ENCODE data around the gene AHCYL2. TPM values are rescaled to one million over a fixed set of nuclear protein-coding genes. Genes with fewer than 3 reads are reported as not detected.
"Not testable (repeated sequence)": the region's sequence is repeated elsewhere in the genome, so short reads cannot be mapped to it uniquely, and the experiment has no call there.

Gene AHCYL2
- total RNA-seq, 1 donor from 2014 or later, result 11.0 TPM

DNA sequence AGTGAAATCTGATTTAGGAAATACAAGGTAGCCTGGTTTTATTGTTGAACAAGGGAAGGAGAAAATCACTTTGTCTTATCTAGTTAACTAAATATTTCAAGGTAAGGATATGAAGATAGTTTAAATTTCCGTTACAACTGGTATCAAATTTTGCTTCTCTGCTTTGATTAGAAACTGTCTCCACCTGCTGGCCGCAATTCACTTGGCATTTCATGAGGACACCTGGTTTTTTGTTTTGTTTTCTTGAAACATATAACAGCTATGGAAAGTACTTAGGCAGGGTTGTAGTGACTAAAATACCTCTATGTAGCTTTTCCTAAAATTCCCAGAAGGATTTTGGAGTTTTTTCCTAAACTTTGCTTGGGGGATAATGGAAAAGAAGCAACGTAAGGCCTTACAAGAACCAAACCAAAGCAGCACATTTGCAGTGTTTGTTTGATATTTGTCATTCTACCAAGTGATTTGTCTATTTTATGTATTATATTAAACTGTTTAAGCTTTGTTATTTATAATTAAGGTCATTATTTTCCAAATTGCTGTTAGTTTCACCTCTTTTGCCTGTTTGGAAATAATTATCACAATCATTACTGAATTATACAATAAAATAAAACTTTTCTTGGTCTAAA lies 73.6 kb downstream of the AHCYL2 start:
- DNase-seq (ENCODE audit: low spot score), result no peak
- H3K9me3 Mint-ChIP-seq (ENCODE audit: low read depth), result peaks cover 20% of the 10 kb centered on the region
- no peaks in the 10 kb centered on the region for H3K27me3 Mint-ChIP-seq (ENCODE audit: low read depth)

DNA sequence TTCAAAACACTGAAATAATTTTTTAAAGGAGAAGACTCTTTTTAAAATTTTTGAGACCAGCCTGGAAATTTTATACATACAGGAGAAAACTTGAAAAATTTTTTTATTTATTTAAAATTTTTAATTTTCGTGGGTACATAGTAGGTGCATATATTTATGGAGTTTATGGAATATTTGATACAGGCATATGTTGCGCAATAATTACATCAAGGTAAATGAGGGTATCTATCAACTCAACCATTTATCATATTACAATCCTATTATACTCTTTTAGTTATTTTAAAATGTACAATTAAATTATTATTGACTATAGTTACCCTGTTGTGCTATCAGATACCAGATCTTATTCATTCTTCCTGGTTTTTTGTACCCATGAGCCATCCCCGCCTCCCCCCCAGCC lies 75.1 kb downstream of the AHCYL2 start:
- Mint-ChIP-seq H3K4me3 (ENCODE audit: unreplicated experiment) (no peak overlapping the region), H3K4me1 (ENCODE audit: low read depth) (peaks cover 5% of the 10 kb centered on the region), H3K27ac (ENCODE audit: unreplicated experiment) (no peak overlapping the region), H3K36me3 (ENCODE audit: low read depth) (peaks cover 14% of the 10 kb centered on the region), H3K9me3 (ENCODE audit: low read depth) (peaks cover 32% of the 10 kb centered on the region), H3K27me3 (ENCODE audit: low read depth) (no peaks in the 10 kb centered on the region)
- DNase-seq (ENCODE audit: low spot score), result no peak
- TF ChIP-seq, protein P1, sequence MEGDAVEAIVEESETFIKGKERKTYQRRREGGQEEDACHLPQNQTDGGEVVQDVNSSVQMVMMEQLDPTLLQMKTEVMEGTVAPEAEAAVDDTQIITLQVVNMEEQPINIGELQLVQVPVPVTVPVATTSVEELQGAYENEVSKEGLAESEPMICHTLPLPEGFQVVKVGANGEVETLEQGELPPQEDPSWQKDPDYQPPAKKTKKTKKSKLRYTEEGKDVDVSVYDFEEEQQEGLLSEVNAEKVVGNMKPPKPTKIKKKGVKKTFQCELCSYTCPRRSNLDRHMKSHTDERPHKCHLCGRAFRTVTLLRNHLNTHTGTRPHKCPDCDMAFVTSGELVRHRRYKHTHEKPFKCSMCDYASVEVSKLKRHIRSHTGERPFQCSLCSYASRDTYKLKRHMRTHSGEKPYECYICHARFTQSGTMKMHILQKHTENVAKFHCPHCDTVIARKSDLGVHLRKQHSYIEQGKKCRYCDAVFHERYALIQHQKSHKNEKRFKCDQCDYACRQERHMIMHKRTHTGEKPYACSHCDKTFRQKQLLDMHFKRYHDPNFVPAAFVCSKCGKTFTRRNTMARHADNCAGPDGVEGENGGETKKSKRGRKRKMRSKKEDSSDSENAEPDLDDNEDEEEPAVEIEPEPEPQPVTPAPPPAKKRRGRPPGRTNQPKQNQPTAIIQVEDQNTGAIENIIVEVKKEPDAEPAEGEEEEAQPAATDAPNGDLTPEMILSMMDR (IDR thresholded peaks at IDR 0.05), result no peak

More for the DNA sequence above, 73.6 kb downstream of the AHCYL2 start:
- Mint-ChIP-seq H3K36me3 (ENCODE audit: low read depth) (peaks cover 7% of the 10 kb centered on the region), H3K4me1 (ENCODE audit: low read depth) (peaks cover 10% of the 10 kb centered on the region), H3K27ac (ENCODE audit: unreplicated experiment) (no peak overlapping the region), H3K4me3 (ENCODE audit: unreplicated experiment) (no peak overlapping the region)
- TF ChIP-seq, protein P1 (IDR thresholded peaks at IDR 0.05), result peak; percentile 87

- H3K27ac Mint-ChIP-seq (ENCODE audit: unreplicated experiment); H3K4me3 Mint-ChIP-seq (ENCODE audit: unreplicated experiment); H3K27me3 Mint-ChIP-seq (ENCODE audit: low read depth); DNase-seq (ENCODE audit: low spot score); H3K4me1 Mint-ChIP-seq (ENCODE audit: low read depth): not testable (repeated sequence)
- H3K36me3 Mint-ChIP-seq (ENCODE audit: low read depth), result peaks cover 14% of the 10 kb centered on the region
- peaks cover 33% of the 10 kb centered on the region for H3K9me3 Mint-ChIP-seq (ENCODE audit: low read depth)
These were observed 75.5 kb downstream of the AHCYL2 start for GRCh38 chr7:129300299-129300698.

- TF ChIP-seq, protein P1 (IDR thresholded peaks at IDR 0.05), result no peak
- DNase-seq (ENCODE audit: low spot score), result no peak
- H3K9me3 Mint-ChIP-seq (ENCODE audit: low read depth), result peaks cover 26% of the 10 kb centered on the region
- H3K27me3 Mint-ChIP-seq (ENCODE audit: low read depth), result no peaks in the 10 kb centered on the region
- peaks cover 16% of the 10 kb centered on the region for H3K36me3 Mint-ChIP-seq (ENCODE audit: low read depth)
- peaks cover 3% of the 10 kb centered on the region for H3K4me1 Mint-ChIP-seq (ENCODE audit: low read depth)
- no peak overlapping the region for H3K4me3 Mint-ChIP-seq (ENCODE audit: unreplicated experiment)
- H3K27ac Mint-ChIP-seq (ENCODE audit: unreplicated experiment), result no peak overlapping the region
These were observed 82.8 kb downstream of the AHCYL2 start for GRCh38 chr7:129307592-129307991.

DNA sequence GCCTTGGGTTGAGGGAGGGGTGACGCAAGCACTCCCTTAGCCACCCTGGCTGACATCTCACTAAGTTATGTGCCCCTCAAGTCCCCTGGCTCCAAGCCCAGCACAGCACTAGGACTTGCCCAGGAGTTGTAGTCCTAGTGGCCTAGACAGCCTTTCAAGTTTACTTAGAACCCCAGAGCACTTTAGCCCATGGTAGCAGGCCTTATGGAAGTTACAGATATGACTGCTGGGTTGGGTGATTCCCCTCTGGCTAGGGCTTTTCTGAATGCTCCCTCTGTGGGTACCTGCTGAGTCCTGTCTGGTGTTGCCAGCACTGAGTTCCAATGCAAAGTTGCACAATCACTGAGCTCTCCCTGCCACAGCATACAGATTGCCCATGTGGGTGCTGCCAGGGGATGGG lies 83.2 kb downstream of the AHCYL2 start:
- Mint-ChIP-seq H3K9me3 (ENCODE audit: low read depth) (peaks cover 24% of the 10 kb centered on the region), H3K4me3 (ENCODE audit: unreplicated experiment) (no peak overlapping the region), H3K27me3 (ENCODE audit: low read depth) (no peaks in the 10 kb centered on the region), H3K27ac (ENCODE audit: unreplicated experiment) (no peak overlapping the region), H3K4me1 (ENCODE audit: low read depth) (peaks cover 3% of the 10 kb centered on the region), H3K36me3 (ENCODE audit: low read depth) (peaks cover 14% of the 10 kb centered on the region)
- DNase-seq (ENCODE audit: low spot score), result no peak
- TF ChIP-seq, protein P1 (IDR thresholded peaks at IDR 0.05), result no peak

DNA sequence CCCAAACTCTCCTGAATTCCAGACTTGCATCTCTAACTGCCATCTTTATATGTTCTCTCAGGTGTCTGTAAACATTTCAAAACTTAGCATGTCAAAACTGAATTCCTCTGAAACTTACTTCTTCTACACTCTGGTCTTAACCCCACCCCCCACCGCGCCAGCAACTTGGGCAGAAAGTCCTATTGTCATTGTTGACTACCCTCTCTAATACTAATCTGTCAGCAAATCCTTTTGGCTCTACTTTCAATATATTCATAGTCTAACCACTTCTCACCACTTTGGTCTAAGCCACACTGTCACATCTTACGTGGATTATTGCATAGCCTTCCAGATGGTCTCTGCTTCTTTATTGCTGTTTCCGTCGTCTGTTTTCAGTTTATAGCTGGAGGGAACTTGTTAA lies 86.6 kb downstream of the AHCYL2 start:
- Mint-ChIP-seq H3K4me3 (ENCODE audit: unreplicated experiment) (no peak overlapping the region), H3K27ac (ENCODE audit: unreplicated experiment) (no peak overlapping the region), H3K27me3 (ENCODE audit: low read depth) (no peaks in the 10 kb centered on the region), H3K9me3 (ENCODE audit: low read depth) (peaks cover 5% of the 10 kb centered on the region), H3K4me1 (ENCODE audit: low read depth) (peaks cover 11% of the 10 kb centered on the region), H3K36me3 (ENCODE audit: low read depth) (peaks cover 5% of the 10 kb centered on the region)
- no peak for DNase-seq (ENCODE audit: low spot score)
- TF ChIP-seq, protein P1 (IDR thresholded peaks at IDR 0.05), result no peak

Measured in chondrocyte (in vitro differentiated cells).